LNCAP (cell line): ENCODE data around the gene YIPF1.

Experiments used
- TF ChIP-seq, protein P1 (sequence below): fragments of 450-650 bp; IDR thresholded peaks from 2 replicates; pipeline ENCODE4 v1.5.1; 2017; ENCODE audit warnings: mild to moderate bottlenecking

Gene YIPF1

DNA sequence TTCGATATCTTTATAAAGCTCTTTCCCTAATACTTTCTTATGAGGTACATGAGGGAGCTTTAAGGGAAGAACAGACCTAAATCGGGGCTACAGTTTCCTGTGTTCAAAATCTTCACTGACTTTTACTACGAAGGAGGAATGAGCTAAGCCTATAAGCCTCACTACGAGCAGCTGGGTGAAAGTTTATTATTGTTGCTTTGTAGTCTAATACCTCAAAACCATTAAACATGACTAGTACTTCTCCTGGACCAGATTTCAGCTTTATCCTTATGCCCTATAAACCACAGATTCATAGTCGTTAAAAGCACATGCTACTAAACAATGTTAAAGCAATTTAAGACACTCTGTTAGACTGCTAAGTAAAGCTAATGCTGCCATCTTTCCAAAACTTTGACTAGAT is 81.7 kb downstream of the YIPF1 start:
- TF ChIP-seq, protein P1, sequence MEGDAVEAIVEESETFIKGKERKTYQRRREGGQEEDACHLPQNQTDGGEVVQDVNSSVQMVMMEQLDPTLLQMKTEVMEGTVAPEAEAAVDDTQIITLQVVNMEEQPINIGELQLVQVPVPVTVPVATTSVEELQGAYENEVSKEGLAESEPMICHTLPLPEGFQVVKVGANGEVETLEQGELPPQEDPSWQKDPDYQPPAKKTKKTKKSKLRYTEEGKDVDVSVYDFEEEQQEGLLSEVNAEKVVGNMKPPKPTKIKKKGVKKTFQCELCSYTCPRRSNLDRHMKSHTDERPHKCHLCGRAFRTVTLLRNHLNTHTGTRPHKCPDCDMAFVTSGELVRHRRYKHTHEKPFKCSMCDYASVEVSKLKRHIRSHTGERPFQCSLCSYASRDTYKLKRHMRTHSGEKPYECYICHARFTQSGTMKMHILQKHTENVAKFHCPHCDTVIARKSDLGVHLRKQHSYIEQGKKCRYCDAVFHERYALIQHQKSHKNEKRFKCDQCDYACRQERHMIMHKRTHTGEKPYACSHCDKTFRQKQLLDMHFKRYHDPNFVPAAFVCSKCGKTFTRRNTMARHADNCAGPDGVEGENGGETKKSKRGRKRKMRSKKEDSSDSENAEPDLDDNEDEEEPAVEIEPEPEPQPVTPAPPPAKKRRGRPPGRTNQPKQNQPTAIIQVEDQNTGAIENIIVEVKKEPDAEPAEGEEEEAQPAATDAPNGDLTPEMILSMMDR = no peak

DNA sequence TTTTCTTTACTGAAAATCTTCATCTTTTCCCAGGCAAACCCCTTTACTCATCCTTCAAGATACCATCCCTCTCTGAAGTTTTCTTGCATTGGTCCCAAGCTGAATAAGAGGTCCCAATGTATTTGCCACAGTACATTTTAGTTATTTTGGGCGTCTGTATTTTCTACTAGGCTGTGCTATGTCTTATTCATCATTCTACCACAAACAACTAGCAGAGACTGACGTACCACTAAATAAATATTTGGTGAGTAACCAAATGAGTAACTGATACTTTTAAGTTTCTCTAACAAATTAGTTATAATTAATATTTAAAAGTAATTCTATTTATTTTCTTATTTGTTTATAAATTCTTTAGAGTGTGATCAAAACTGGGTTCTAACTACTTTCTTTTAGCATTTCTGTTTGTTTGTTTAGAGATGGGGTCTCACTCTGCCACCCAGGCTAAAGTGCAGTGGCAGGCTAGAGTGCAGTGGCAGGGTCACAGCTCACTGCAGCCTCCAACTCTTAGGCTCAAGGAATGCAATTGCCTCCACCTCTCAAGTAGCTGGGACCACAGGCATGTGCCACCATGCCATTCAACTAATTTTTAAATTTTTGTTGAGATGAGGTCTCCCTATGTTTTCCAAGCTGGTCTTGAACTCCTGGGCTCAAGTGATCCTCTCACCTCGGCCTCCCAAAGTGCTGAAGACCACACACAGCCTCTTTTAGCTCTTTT is 84.6 kb downstream of the YIPF1 start:
- TF ChIP-seq, protein P1 = no peak

- TF ChIP-seq, protein P1 = no peak
These were observed 85.4 kb downstream of the YIPF1 start for GRCh38 chr1:53804181-53804580.
